Mesenteric fat pad (tissue), 1 donor: Measurements from ENCODE around the gene ARMCX2. TPM values are rescaled to one million over a fixed set of nuclear protein-coding genes. Genes with fewer than 3 reads are reported as not detected.
"Not testable (repeated sequence)": the region's sequence is repeated elsewhere in the genome, so short reads cannot be mapped to it uniquely, and the experiment has no call there.

Experiments
- DNase-seq: peaks from one replicate; pipeline ENCODE4 v3.0.0-alpha.2; 2020; ENCODE audit warnings: low spot score
- long read RNA-seq: library from polyadenylated mRNA; unstranded; transcript quantifications from one replicate; pipeline ENCODE4 v2.0.0, GENCODE V29; 2020
- total RNA-seq: library from RNA; stranded (reverse); fragmentation: NEBNext Ultra II Directional; extraction: Animal tissue kit (Norgen Biotek cat#: 25700); gene quantifications from one replicate; pipeline ENCODE4 v1.2.1, GENCODE V29; 2021
- donor health status: DM: yes; HTN: yes; CAD: no.

Gene ARMCX2
- total RNA-seq: 20.1 TPM
- long read RNA-seq, transcript ARMCX2-203 (6 exons, 2,674 nt): major isoform, 8 of 52 reads
- long read RNA-seq, partial matches to known transcripts: 2 of 52 reads
- long read RNA-seq, other reads (novel, unspliced or antisense): 26 of 52 reads

- no peak for DNase-seq
Measured at GRCh38 chrX:101659601-101660063, at the start of gene ARMCX2. TSS of gene ARMCX2 (minus strand) at chrX:101659850. CDS start at chrX:101657588, 2,262 bp downstream.

- DNase-seq: no peak
Measured at GRCh38 chrX:101709384-101709783, 49.7 kb upstream of the ARMCX2 start.

- no peak for DNase-seq
Measured at GRCh38 chrX:101708163-101708562, 48.5 kb upstream of the ARMCX2 start.

- no peak for DNase-seq
Measured at GRCh38 chrX:101693476-101693875, 33.8 kb upstream of the ARMCX2 start.

- no peak for DNase-seq
Measured at GRCh38 chrX:101691835-101692234, 32.2 kb upstream of the ARMCX2 start.

GRCh38 chrX:101686574-101686973 lies 26.9 kb upstream of the ARMCX2 start:
- no peak for DNase-seq

- no peak for DNase-seq
Measured at GRCh38 chrX:101685923-101686322, 26.3 kb upstream of the ARMCX2 start.

- DNase-seq: no peak
Measured at GRCh38 chrX:101682723-101683122, 23.1 kb upstream of the ARMCX2 start.

GRCh38 chrX:101677028-101677427 lies 17.4 kb upstream of the ARMCX2 start:
- DNase-seq: no peak

GRCh38 chrX:101676571-101676970 lies 16.9 kb upstream of the ARMCX2 start:
- no peak for DNase-seq

- no peak for DNase-seq
Measured at GRCh38 chrX:101668143-101668542, 8.5 kb upstream of the ARMCX2 start.

- no peak for DNase-seq
Measured at GRCh38 chrX:101658661-101659491, 774 bp downstream of the ARMCX2 start.

- DNase-seq: no peak
Measured at GRCh38 chrX:101657495-101657894, 2.2 kb downstream of the ARMCX2 start.

GRCh38 chrX:101656817-101657216 lies 2.8 kb downstream of the ARMCX2 start:
- DNase-seq: no peak

- DNase-seq: no peak
Measured at GRCh38 chrX:101655534-101655933, 4.1 kb downstream of the ARMCX2 start.

GRCh38 chrX:101647716-101648115 lies 11.9 kb downstream of the ARMCX2 start:
- not testable (repeated sequence) for DNase-seq

GRCh38 chrX:101642093-101642492 lies 17.6 kb downstream of the ARMCX2 start:
- DNase-seq: no peak

GRCh38 chrX:101639583-101639982 lies 20.1 kb downstream of the ARMCX2 start:
- DNase-seq: no peak

GRCh38 chrX:101619364-101619763 lies 40.3 kb downstream of the ARMCX2 start:
- no peak for DNase-seq

- no peak for DNase-seq
Measured at GRCh38 chrX:101617211-101618191, 42.1 kb downstream of the ARMCX2 start, which contains the start of gene ARMCX6. TSS of gene ARMCX6 (minus strand) at chrX:101618000. CDS start at chrX:101616620, 1,380 bp downstream.

GRCh38 chrX:101605728-101606127 lies 53.9 kb downstream of the ARMCX2 start:
- DNase-seq: no peak
